AG09319 (cell line): ENCODE measurements around the gene DDX47.
A peak's percentile ranks its signal among the peaks of the same experiment; 100 is the strongest.

Experiments
- DNase-seq: peaks from one replicate; pipeline ENCODE4 v3.0.0-alpha.2; 2010; ENCODE audit warnings: low read depth; ENCODE audit errors: extremely low read depth
- CTCF ChIP-seq: IDR thresholded peaks from 2 replicates; pipeline ENCODE4 v1.5.1; 2011; ENCODE audit warnings: low read depth, mild to moderate bottlenecking, inconsistent platforms, low read length, moderate library complexity

The DDX47 gene

GRCh38 chr12:12822886-12823285 is 9.7 kb downstream of the DDX47 start:
- no peak for DNase-seq
- no peak for TF ChIP-seq CTCF

- TF ChIP-seq CTCF: no peak
- no peak for DNase-seq
These were observed 10.2 kb downstream of the DDX47 start for GRCh38 chr12:12823300-12823699.

DNA sequence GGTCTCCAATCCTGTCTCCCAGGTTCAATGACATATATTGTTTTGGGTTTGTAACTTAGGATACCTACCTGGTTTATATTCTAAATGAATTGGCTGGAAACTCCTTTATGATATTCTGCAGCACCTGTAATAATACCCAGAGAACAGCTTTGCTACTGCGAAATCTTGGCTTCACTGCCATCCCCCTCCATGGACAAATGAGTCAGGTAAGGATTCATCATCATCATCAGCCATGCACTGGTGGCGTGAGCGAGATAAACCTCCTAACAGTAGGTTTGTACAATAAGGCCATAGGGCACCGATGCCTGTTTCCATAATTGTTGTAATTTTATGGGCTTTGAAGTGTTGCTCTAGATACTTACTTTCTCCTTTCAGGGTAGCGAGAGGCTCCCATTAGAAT is 10.7 kb downstream of the DDX47 start:
- DNase-seq: no peak
- no peak for TF ChIP-seq CTCF

- no peak for DNase-seq
- no peak for TF ChIP-seq CTCF
These were observed 22.4 kb downstream of the DDX47 start for GRCh38 chr12:12835378-12836146.

- no peak for DNase-seq
- no peak for TF ChIP-seq CTCF
These were observed 23.4 kb downstream of the DDX47 start for GRCh38 chr12:12836571-12836970.

DNA sequence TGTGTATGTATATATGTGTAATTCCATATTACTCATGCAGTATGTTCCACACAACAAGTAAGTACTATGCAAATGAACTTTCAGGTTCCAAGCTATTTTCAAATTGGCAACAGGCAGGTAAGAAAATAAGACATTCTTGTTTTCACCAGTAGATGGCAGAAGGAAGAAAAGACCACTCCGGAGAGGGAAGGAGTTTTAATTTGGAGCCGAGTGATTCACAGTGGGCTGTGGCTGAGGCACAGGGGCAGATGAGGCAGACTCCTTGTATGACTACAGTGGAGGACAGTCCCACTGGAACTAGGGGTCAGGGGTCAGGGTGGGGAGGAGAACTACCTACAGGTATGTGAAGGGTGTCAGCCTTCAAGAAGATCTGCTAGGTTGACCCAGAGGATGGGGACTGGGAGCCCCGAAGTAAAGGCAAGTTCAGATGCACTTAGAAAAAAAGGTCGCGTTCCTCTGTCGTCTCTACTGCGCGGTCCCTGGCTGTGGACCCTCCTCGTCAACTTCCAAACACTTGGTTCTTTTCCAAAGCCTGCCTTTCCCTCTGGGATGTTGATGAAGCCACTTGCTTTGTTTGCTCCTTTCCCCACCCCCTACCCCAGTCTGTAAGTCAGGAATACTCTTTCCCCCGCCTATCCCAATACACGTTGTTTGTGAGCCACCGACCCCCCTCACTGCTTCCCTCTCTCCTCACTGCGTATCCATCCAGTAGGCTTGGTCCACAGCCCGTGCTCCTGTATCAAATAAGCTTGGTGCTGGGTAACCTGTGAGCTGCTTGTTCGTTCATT is 24.1 kb downstream of the DDX47 start:
- DNase-seq: peak; percentile 38
- peak; percentile 61 for TF ChIP-seq CTCF

DNA sequence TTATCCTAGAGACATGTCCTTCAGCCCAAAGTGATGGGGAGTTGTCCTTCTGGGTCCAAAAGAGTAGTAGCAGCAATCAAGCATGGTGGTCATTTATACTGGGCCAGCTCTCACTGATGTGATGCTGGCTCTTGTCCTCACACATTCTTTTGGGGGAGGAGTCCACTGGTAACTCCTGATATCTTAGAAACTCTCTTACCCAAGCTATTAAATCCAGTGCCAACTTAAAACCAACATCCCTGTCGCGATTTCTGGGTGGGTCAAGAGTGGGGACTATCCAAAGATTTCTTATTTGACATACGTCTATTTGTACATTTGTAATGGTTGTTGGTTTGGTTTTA is 24.6 kb downstream of the DDX47 start:
- DNase-seq: no peak
- no peak for TF ChIP-seq CTCF
